ENCODE measurements around the gene ANO2. TPM values are rescaled to one million over a fixed set of nuclear protein-coding genes. Genes with fewer than 3 reads are reported as not detected.

Gene ANO2
- total and polyA plus RNA-seq, 4 donors: 2.4 to 30.8 (median 27.8) TPM; not detected in 1

DNA sequence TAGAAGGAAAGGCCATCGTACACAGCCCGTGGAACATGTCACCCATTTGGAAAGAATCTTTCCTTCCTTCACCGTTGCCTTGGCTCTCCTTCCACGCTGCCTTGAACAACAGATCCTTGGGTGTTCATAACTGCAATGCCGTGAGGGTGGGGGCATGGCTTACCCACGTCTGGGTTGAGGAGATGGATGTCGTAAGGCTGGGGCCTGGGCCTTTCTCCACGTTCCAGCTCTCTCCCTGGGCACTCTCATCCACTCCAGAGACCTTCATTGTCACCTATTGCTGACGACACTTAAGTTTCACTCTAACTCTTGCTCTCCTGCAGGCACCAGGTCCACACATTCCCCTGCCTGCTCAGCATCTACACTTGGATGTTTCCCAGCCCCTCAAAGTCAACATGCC is 19.4 kb downstream of the ANO2 start:
- DNase-seq (no peak), ATAC-seq (ENCODE audit: low FRiP score) (no peak)
- no peak overlapping the region for H3K27ac ChIP-seq (ENCODE audit: low read depth in 1 of 2, low read length in 2 of 2)
- H3K36me3 ChIP-seq (ENCODE audit: control insufficient read depth in 1 of 2, insufficient read depth in 2 of 2, low read length in 1 of 2): no peaks in the 10 kb centered on the region
- H3K9me3 ChIP-seq (ENCODE audit: control insufficient read depth, low read length): no peaks in the 10 kb centered on the region
- no peaks in the 10 kb centered on the region for H3K4me1 ChIP-seq (ENCODE audit: control insufficient read depth in 1 of 2, insufficient read depth in 2 of 2, low read length in 2 of 2)
- 86% methylated on average over 9 of the region's 9 CpGs for WGBS, 2 donors
- no peak overlapping the region for H3K4me3 ChIP-seq (ENCODE audit: low read length in 2 of 2)
- intact Hi-C loops (cut with DNase I): no loop called here
- no peaks in the 10 kb centered on the region for H3K27me3 ChIP-seq (ENCODE audit: control insufficient read depth in 1 of 2, insufficient read depth in 2 of 2, low read length in 1 of 2)

DNA sequence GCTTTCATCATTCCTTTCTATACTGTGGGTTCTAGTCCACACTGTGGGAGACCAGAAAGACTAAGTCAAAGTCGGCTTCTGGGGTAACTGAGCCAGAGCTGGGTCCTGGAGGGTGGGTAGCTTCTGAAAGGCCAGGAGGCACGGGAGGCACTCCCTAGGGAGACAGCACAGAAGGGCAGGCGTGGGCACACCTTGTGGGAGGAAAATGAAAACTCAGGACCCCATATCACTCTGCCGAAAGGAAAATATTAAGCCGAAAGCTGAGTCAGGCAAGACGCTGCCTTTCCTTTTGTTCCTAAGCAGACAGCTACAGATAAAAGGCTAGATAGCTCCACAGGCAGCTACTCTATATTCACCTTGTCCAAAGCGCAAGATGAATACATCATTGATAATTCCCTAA is 20.7 kb downstream of the ANO2 start:
- peak in 1 of 2 donors; percentile 47 for DNase-seq

DNA sequence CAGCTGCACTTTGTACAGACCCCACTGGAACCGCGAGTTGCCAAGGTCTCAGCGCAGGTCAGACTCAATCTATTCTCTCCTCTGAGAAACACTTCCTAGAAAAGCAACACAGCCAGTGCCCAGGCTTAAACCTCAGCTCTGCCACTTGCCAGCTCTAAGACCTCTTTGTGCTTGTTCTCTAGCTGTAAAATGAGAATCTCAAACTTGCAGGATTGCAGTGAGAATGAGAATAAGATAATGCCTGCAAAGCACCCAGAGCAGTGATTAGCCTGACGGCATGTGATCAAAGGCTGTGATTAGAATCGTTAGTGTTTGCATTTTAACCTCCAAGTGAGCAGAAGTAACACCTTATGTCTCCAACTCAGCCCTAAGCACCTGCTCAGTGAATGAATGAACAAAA is 21.3 kb downstream of the ANO2 start:
- WGBS, 2 donors: 68 to 71% methylated on average over 5 of the region's 5 CpGs
- no peaks in the 10 kb centered on the region for H3K27me3 ChIP-seq (ENCODE audit: control insufficient read depth in 1 of 2, insufficient read depth in 2 of 2, low read length in 1 of 2)

More for the DNA sequence above, 20.7 kb downstream of the ANO2 start:
- H3K4me1 ChIP-seq (ENCODE audit: control insufficient read depth in 1 of 2, insufficient read depth in 2 of 2, low read length in 2 of 2): no peaks in the 10 kb centered on the region
- no peaks in the 10 kb centered on the region for H3K36me3 ChIP-seq (ENCODE audit: control insufficient read depth in 1 of 2, insufficient read depth in 2 of 2, low read length in 1 of 2)
- no peak for ATAC-seq (ENCODE audit: low FRiP score)
- H3K4me3 ChIP-seq (ENCODE audit: low read length in 2 of 2): no peak overlapping the region
- no peak overlapping the region for H3K27ac ChIP-seq (ENCODE audit: low read depth in 1 of 2, low read length in 2 of 2)
- H3K9me3 ChIP-seq (ENCODE audit: control insufficient read depth, low read length): no peaks in the 10 kb centered on the region
- intact Hi-C loops (cut with DNase I): no loop called here
- no peaks in the 10 kb centered on the region for H3K27me3 ChIP-seq (ENCODE audit: control insufficient read depth in 1 of 2, insufficient read depth in 2 of 2, low read length in 1 of 2)
- 66 to 70% methylated on average over 7 of the region's 7 CpGs for WGBS, 2 donors

DNA sequence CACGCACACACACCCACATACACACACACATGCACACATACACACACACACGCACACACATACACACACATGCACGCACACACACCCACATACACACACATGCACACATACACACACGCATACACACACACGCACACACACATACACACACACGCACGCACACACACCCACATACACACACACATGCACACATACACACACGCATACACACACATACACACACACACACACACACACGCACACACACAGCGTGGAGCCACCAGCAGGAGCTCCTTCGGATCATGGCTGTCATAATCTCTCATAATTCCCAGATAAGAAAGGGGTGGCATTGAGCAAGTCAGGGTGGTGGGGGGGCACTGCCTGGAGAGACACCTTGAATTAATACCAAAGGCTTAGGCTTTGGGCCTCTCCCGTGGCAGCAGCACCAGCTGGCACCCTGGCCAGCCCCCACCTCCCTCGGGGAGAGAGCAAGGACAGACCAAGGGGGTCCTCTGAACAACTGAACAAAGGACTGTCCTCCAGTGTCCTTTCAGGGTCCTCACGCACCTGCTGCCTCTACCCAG is 21.9 kb downstream of the ANO2 start:
- WGBS, 2 donors: 67 to 81% methylated on average over 13 to 14 of the region's 14 CpGs
- Histone ChIP-seq H3K27me3 (ENCODE audit: control insufficient read depth in 1 of 2, insufficient read depth in 2 of 2, low read length in 1 of 2) (no peaks in the 10 kb centered on the region), H3K4me3 (ENCODE audit: low read length in 2 of 2) (no peak overlapping the region), H3K4me1 (ENCODE audit: control insufficient read depth in 1 of 2, insufficient read depth in 2 of 2, low read length in 2 of 2) (no peaks in the 10 kb centered on the region), H3K36me3 (ENCODE audit: control insufficient read depth in 1 of 2, insufficient read depth in 2 of 2, low read length in 1 of 2) (no peaks in the 10 kb centered on the region), H3K27ac (ENCODE audit: low read depth in 1 of 2, low read length in 2 of 2) (no peak overlapping the region), H3K9me3 (ENCODE audit: control insufficient read depth, low read length) (no peaks in the 10 kb centered on the region)
- DNase-seq (peak in 1 of 2 donors; percentile 59), ATAC-seq (ENCODE audit: low FRiP score) (no peak)
- intact Hi-C loops (cut with DNase I): no loop called here

More for the DNA sequence above, 21.3 kb downstream of the ANO2 start:
- no peak for DNase-seq
- intact Hi-C loops (cut with DNase I): no loop called here
- ATAC-seq (ENCODE audit: low FRiP score): no peak
- Histone ChIP-seq H3K4me1 (ENCODE audit: control insufficient read depth in 1 of 2, insufficient read depth in 2 of 2, low read length in 2 of 2) (no peaks in the 10 kb centered on the region), H3K36me3 (ENCODE audit: control insufficient read depth in 1 of 2, insufficient read depth in 2 of 2, low read length in 1 of 2) (no peaks in the 10 kb centered on the region), H3K9me3 (ENCODE audit: control insufficient read depth, low read length) (no peaks in the 10 kb centered on the region), H3K4me3 (ENCODE audit: low read length in 2 of 2) (no peak overlapping the region), H3K27ac (ENCODE audit: low read depth in 1 of 2, low read length in 2 of 2) (no peak overlapping the region)

DNA sequence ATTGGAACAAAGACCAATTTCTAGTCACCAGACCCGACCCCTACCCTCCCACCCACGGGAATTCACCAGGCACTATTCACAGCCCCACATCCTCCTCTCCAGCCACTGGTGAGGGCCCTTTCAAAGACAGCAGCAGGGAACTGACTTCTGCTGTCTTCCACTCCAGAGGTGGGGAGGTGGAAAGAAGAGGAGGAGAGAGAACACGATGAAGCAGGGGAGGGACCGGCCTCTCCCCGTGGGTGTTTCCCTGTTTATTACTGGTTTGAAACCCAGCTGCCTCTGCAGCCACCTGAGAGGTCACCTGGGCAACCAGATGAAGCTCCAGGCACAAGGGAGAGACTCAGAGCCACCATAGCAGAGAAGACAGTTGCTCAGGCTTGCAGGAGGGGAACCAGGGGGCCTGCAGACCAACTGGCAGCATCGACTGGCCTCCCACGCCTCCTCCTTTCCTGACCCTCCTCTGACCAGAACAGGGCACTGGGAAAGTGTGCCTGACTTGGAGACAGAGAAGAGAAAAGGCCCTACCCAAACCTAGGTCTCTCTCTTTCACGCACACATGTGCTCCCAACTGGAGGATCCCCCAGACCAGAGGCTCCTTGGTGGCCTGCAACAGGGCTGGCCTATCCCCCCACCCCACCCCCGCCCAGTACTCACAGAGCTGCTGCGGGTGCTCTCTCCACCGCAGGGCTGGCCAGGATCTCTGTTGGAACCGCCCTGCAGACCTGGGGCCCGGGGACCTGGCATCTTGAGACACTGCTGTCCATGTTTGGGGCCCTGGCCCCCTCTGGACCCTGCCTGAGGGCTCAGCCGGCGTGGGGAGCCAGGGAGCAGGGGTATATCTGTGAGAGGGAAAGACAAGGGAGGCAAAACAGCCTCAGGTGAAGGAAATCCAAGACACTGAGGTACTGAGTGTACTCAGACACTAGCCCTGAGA is 22.8 kb downstream of the ANO2 start:
- Histone ChIP-seq H3K4me1 (ENCODE audit: control insufficient read depth in 1 of 2, insufficient read depth in 2 of 2, low read length in 2 of 2) (no peaks in the 10 kb centered on the region), H3K36me3 (ENCODE audit: control insufficient read depth in 1 of 2, insufficient read depth in 2 of 2, low read length in 1 of 2) (no peaks in the 10 kb centered on the region), H3K27me3 (ENCODE audit: control insufficient read depth in 1 of 2, insufficient read depth in 2 of 2, low read length in 1 of 2) (no peaks in the 10 kb centered on the region), H3K9me3 (ENCODE audit: control insufficient read depth, low read length) (no peaks in the 10 kb centered on the region), H3K4me3 (ENCODE audit: low read length in 2 of 2) (no peak overlapping the region), H3K27ac (ENCODE audit: low read depth in 1 of 2, low read length in 2 of 2) (no peak overlapping the region)
- intact Hi-C loops (cut with DNase I): no loop called here
- ATAC-seq (ENCODE audit: low FRiP score) (no peak), DNase-seq (no peak)
- WGBS, 2 donors: 72 to 76% methylated on average over 15 of the region's 15 CpGs

DNA sequence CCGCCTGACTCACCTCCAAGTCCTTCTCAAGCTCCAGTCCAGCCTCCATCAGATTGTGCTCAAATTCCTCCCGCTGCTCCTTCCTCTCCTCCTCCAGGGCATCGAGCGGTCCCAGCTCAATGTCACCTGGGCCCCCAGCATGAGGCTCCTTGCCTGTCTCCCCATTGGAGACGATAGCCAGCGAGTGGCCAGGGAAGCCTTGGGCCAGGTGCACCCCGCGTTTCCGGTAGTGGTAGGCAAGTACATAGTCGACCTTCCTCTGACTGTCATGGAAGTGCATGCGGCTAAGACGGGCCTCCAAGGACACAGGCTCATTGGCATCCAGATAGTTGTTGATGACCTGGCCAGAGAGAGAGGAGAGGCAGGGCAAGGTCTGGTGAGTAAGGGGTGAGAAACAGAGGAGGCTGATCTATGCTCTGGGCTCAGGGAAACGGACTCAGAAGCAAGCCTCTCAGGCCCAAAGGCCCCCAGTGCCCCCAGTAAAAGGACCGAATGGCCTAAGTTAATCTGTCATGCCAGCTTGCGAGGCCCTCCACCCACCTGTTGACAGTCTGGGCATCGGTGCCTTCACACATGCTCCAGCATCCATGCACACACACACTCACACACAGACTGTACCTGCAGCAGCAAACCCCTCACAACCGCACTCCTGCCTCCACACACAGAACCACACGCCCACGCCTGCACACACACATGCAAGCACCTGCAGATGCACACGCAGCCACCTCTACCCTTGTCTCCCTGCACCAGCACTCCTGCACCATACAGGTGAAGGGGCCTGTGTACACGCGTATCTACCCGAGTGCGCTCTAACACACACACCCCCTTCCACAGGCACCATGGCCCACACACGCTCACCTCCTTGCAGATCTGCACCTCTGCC is 23.8 kb downstream of the ANO2 start:
- intact Hi-C loops (cut with DNase I): no loop called here
- Histone ChIP-seq H3K9me3 (ENCODE audit: control insufficient read depth, low read length) (no peaks in the 10 kb centered on the region), H3K4me1 (ENCODE audit: control insufficient read depth in 1 of 2, insufficient read depth in 2 of 2, low read length in 2 of 2) (no peaks in the 10 kb centered on the region), H3K27me3 (ENCODE audit: control insufficient read depth in 1 of 2, insufficient read depth in 2 of 2, low read length in 1 of 2) (no peaks in the 10 kb centered on the region), H3K36me3 (ENCODE audit: control insufficient read depth in 1 of 2, insufficient read depth in 2 of 2, low read length in 1 of 2) (no peaks in the 10 kb centered on the region), H3K27ac (ENCODE audit: low read depth in 1 of 2, low read length in 2 of 2) (no peak overlapping the region), H3K4me3 (ENCODE audit: low read length in 2 of 2) (no peak overlapping the region)
- WGBS, 2 donors: 94 to 95% methylated on average over 25 of the region's 25 CpGs
- ATAC-seq (ENCODE audit: low FRiP score) (no peak), DNase-seq (no peak)

DNA sequence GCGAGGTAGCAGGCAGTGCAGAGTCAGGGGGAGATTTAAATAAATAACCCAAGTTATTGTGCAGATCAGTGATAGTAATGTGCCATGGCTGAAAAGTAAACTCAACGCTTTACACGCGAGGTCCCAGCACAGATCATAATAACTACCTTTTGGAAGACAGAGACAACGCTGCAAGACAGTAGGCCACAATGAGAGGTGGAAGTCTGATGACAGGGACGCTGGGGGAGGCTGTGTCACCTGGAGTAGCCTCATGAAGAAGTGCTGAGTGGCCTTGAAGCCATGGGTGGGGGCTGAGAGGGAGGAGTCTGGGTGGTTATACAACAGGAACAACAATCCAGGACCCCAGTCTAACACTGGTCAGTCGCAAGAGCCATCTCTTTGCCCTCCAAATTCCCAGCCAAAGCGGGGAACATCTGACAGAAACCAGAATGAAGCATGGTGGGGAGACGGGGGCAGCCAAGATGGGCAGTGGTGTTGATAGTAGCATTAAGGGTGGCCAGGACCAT is 28.2 kb downstream of the ANO2 start:
- Histone ChIP-seq H3K4me3 (ENCODE audit: low read length in 2 of 2) (no peak overlapping the region), H3K9me3 (ENCODE audit: control insufficient read depth, low read length) (no peaks in the 10 kb centered on the region), H3K27me3 (ENCODE audit: control insufficient read depth in 1 of 2, insufficient read depth in 2 of 2, low read length in 1 of 2) (no peaks in the 10 kb centered on the region), H3K27ac (ENCODE audit: low read depth in 1 of 2, low read length in 2 of 2) (no peak overlapping the region), H3K36me3 (ENCODE audit: control insufficient read depth in 1 of 2, insufficient read depth in 2 of 2, low read length in 1 of 2) (no peaks in the 10 kb centered on the region), H3K4me1 (ENCODE audit: control insufficient read depth in 1 of 2, insufficient read depth in 2 of 2, low read length in 2 of 2) (no peaks in the 10 kb centered on the region)
- WGBS, 2 donors: 76% methylated on average over 9 of the region's 9 CpGs
- intact Hi-C loops (cut with DNase I): no loop called here
- ATAC-seq (ENCODE audit: low FRiP score) (no peak), DNase-seq (no peak)

DNA sequence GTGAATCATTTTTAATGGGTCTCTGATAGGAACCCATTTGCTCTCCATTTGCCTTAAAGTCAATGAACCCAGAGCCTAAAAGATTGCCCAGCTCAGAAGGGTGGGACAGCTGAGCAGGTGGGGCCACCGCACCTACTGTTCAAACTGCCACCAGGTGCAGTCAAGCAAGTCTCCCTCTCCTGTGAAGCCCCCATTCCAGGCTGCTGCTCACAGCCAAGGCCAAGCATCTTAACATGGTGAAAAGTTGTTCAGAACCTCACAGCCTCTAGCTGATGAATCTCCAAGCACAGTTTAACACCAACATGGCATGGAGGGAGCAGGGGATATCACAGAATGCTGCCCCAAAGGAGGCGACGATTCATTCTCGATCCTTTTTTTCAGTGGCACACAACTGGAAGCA is 29.5 kb downstream of the ANO2 start:
- WGBS, 2 donors: 78 to 86% methylated on average over 4 of the region's 4 CpGs
- H3K4me3 ChIP-seq (ENCODE audit: low read length in 2 of 2): no peak overlapping the region
- no peaks in the 10 kb centered on the region for H3K27me3 ChIP-seq (ENCODE audit: control insufficient read depth in 1 of 2, insufficient read depth in 2 of 2, low read length in 1 of 2)
- no peaks in the 10 kb centered on the region for H3K36me3 ChIP-seq (ENCODE audit: control insufficient read depth in 1 of 2, insufficient read depth in 2 of 2, low read length in 1 of 2)
- no peak overlapping the region for H3K27ac ChIP-seq (ENCODE audit: low read depth in 1 of 2, low read length in 2 of 2)
- intact Hi-C loops (cut with DNase I): no loop called here
- DNase-seq (no peak), ATAC-seq (ENCODE audit: low FRiP score) (no peak)
- no peaks in the 10 kb centered on the region for H3K4me1 ChIP-seq (ENCODE audit: control insufficient read depth in 1 of 2, insufficient read depth in 2 of 2, low read length in 2 of 2)
- H3K9me3 ChIP-seq (ENCODE audit: control insufficient read depth, low read length): no peaks in the 10 kb centered on the region

All from aorta (tissue), 5 donors.